DOHH2 (cell line): Measurements from ENCODE around the gene SPAG16.

Source experiments
- CTCF ChIP-seq: fragments of 200-600 bp; sonication (generic); IDR thresholded peaks from one replicate; pipeline ENCODE4 v1.5.1; 2014; ENCODE audit warnings: antibody characterized with exemption, mild to moderate bottlenecking, low read depth, low read length; ENCODE audit not compliant: poor library complexity, severe bottlenecking
- EZH2phosphoT487 ChIP-seq: fragments of 200-600 bp; sonication (generic); IDR thresholded peaks from 2 replicates; pipeline ENCODE4 v1.6.1; 2017; ENCODE audit warnings: borderline replicate concordance, mild to moderate bottlenecking, antibody characterized with exemption, low read length, moderate library complexity, mixed read lengths

DNA sequence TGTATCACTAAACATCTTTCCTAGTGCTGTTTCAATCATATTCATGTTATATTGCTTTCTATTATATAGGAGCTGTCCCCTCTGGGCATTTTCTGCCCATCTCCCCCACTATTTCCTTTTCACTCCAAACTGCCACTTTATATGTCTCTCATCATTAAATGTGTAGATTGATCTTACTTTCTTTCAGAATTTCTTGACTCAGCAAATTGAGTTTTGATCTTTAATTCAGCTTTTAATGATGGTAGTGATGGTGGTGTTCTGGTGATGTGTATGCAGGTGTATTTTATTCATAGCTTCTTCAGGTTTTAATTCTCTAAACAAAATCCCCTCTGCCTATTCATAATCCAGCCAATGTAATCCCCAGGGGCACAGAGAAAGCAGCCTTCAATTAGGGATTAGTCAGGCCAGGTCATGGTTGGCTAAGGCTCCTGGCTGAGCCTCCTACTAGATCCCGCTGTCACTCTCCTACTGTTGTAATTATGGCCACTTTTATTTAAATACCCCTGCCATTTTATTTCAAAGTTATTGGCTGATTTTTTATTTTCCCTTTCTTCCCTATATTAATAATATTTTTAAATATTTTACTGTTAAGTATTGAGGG is 325.4 kb downstream of the SPAG16 start:
- no peak for TF ChIP-seq CTCF
- no peak for TF ChIP-seq EZH2phosphoT487
